Forelimb muscle (tissue), 1 donor: ENCODE data around the gene CENPC. TPM values are rescaled to one million over a fixed set of nuclear protein-coding genes. Genes with fewer than 3 reads are reported as not detected.
"Not testable (repeated sequence)": the region's sequence is repeated elsewhere in the genome, so short reads cannot be mapped to it uniquely, and the experiment has no call there.

Source experiments
- DNase-seq: peaks from one replicate; pipeline ENCODE4 v3.0.0-alpha.2; 2013; ENCODE audit warnings: low read depth
- polyA plus RNA-seq: library from polyadenylated mRNA; unstranded; fragments of 120-200 nt; gene quantifications from one replicate; pipeline ENCODE4 v1.2.1, GENCODE V29; 2013; ENCODE audit not compliant: insufficient read length

Gene CENPC
- polyA plus RNA-seq, 1 donor: 14.6 TPM

GRCh38 chr4:67552146-67552792 is 7.0 kb upstream of the CENPC start:
- DNase-seq: not testable (repeated sequence)

- no peak for DNase-seq
Measured at GRCh38 chr4:67550857-67551256, 5.6 kb upstream of the CENPC start.

GRCh38 chr4:67550451-67550850 is 5.1 kb upstream of the CENPC start:
- DNase-seq: no peak

GRCh38 chr4:67549123-67549522 is 3.8 kb upstream of the CENPC start:
- no peak for DNase-seq

- DNase-seq: no peak
Measured at GRCh38 chr4:67546971-67547370, 1.7 kb upstream of the CENPC start.

GRCh38 chr4:67546004-67546356 is 677 bp upstream of the CENPC start:
- DNase-seq: no peak

- DNase-seq: no peak
Measured at GRCh38 chr4:67542076-67542475, 3.2 kb downstream of the CENPC start.

GRCh38 chr4:67539830-67540229 is 5.5 kb downstream of the CENPC start:
- no peak for DNase-seq

- no peak for DNase-seq
Measured at GRCh38 chr4:67535280-67535840, 9.9 kb downstream of the CENPC start.

- DNase-seq: no peak
Measured at GRCh38 chr4:67533112-67533511, 12.2 kb downstream of the CENPC start.

GRCh38 chr4:67532397-67532796 is 12.9 kb downstream of the CENPC start:
- not testable (repeated sequence) for DNase-seq

GRCh38 chr4:67531379-67531962 is 13.8 kb downstream of the CENPC start:
- DNase-seq: no peak

GRCh38 chr4:67524140-67524539 is 21.2 kb downstream of the CENPC start:
- not testable (repeated sequence) for DNase-seq

- DNase-seq: no peak
Measured at GRCh38 chr4:67522851-67523671, 22.2 kb downstream of the CENPC start.

GRCh38 chr4:67522230-67522629 is 23.1 kb downstream of the CENPC start:
- no peak for DNase-seq

- DNase-seq: no peak
Measured at GRCh38 chr4:67521506-67521905, 23.8 kb downstream of the CENPC start.

GRCh38 chr4:67520141-67520540 is 25.2 kb downstream of the CENPC start:
- no peak for DNase-seq

GRCh38 chr4:67512501-67512900 is 32.8 kb downstream of the CENPC start:
- no peak for DNase-seq

GRCh38 chr4:67500373-67500772 is 44.9 kb downstream of the CENPC start:
- DNase-seq: no peak

- DNase-seq: no peak
Measured at GRCh38 chr4:67499799-67500198, 45.5 kb downstream of the CENPC start.

- DNase-seq: no peak
Measured at GRCh38 chr4:67483868-67484602, 61.3 kb downstream of the CENPC start.

- no peak for DNase-seq
Measured at GRCh38 chr4:67480810-67481209, 64.5 kb downstream of the CENPC start.
